ENCODE measurements around the gene ETHE1.

The ETHE1 gene

GRCh38 chr19:43462785-43463380 is 64.1 kb downstream of the ETHE1 start:
- peak overlapping the region; percentile 60 for H3K4me3 ChIP-seq (ENCODE audit: low read depth, low read length)
- no peak overlapping the region for H3K27ac ChIP-seq (ENCODE audit: low read depth, low read length)
- peaks cover 15% of the 10 kb centered on the region for H3K4me1 ChIP-seq (ENCODE audit: control insufficient read depth, insufficient read depth, low read length)
- peak overlapping the region; percentile 25 for H3K9ac ChIP-seq (ENCODE audit: low read length)
- H3K9me3 ChIP-seq (ENCODE audit: control insufficient read depth, insufficient read depth, low read depth, low read length), result no peaks in the 10 kb centered on the region
- peaks cover 33% of the 10 kb centered on the region for H3K27me3 ChIP-seq (ENCODE audit: control insufficient read depth, insufficient read depth, low read length)
- no peaks in the 10 kb centered on the region for H3K36me3 ChIP-seq (ENCODE audit: control insufficient read depth, insufficient read depth, low read length)

GRCh38 chr19:43462383-43462782 is 64.6 kb downstream of the ETHE1 start:
- Histone ChIP-seq H3K4me1 (ENCODE audit: control insufficient read depth, insufficient read depth, low read length) (peaks cover 20% of the 10 kb centered on the region), H3K4me3 (ENCODE audit: low read depth, low read length) (peak overlapping the region; percentile 60), H3K9me3 (ENCODE audit: control insufficient read depth, insufficient read depth, low read depth, low read length) (no peaks in the 10 kb centered on the region), H3K27ac (ENCODE audit: low read depth, low read length) (no peak overlapping the region), H3K27me3 (ENCODE audit: control insufficient read depth, insufficient read depth, low read length) (peaks cover 33% of the 10 kb centered on the region), H3K36me3 (ENCODE audit: control insufficient read depth, insufficient read depth, low read length) (no peaks in the 10 kb centered on the region), H3K9ac (ENCODE audit: low read length) (no peak overlapping the region)

DNA sequence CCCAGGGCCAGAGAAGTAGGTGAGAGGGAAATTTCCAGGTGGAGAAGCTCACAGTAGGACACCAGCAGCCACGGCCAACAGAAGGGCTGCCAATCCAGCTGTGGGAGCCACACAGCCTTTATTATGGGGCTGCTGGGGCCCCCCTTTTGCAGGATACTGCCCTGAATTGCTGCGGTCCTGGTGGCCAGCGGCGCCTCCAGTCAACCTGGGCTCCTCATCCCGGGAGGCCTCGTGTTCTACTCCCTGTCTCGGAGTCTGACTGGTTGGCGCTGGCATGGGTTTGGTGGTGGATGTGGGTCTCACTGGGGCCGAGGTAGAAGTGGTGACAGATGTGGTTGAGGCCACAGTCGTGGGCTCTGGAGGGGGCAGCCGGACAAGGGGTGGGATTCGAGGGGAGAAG is 65.7 kb downstream of the ETHE1 start:
- no peak overlapping the region for H3K27ac ChIP-seq (ENCODE audit: low read depth, low read length)
- H3K4me1 ChIP-seq (ENCODE audit: control insufficient read depth, insufficient read depth, low read length), result peaks cover 20% of the 10 kb centered on the region
- no peak overlapping the region for H3K9ac ChIP-seq (ENCODE audit: low read length)
- no peak overlapping the region for H3K4me3 ChIP-seq (ENCODE audit: low read depth, low read length)
- H3K27me3 ChIP-seq (ENCODE audit: control insufficient read depth, insufficient read depth, low read length), result peaks cover 33% of the 10 kb centered on the region
- no peaks in the 10 kb centered on the region for H3K36me3 ChIP-seq (ENCODE audit: control insufficient read depth, insufficient read depth, low read length)
- H3K9me3 ChIP-seq (ENCODE audit: control insufficient read depth, insufficient read depth, low read depth, low read length), result no peaks in the 10 kb centered on the region

- Histone ChIP-seq H3K36me3 (ENCODE audit: control insufficient read depth, insufficient read depth, low read length) (no peaks in the 10 kb centered on the region), H3K27me3 (ENCODE audit: control insufficient read depth, insufficient read depth, low read length) (peaks cover 25% of the 10 kb centered on the region), H3K4me3 (ENCODE audit: low read depth, low read length) (no peak overlapping the region), H3K9me3 (ENCODE audit: control insufficient read depth, insufficient read depth, low read depth, low read length) (no peaks in the 10 kb centered on the region), H3K4me1 (ENCODE audit: control insufficient read depth, insufficient read depth, low read length) (peaks cover 15% of the 10 kb centered on the region), H3K27ac (ENCODE audit: low read depth, low read length) (no peak overlapping the region), H3K9ac (ENCODE audit: low read length) (no peak overlapping the region)
Measured at GRCh38 chr19:43460362-43461016, 66.5 kb downstream of the ETHE1 start.

GRCh38 chr19:43457809-43458208 is 69.2 kb downstream of the ETHE1 start:
- Histone ChIP-seq H3K27ac (ENCODE audit: low read depth, low read length) (no peak overlapping the region), H3K27me3 (ENCODE audit: control insufficient read depth, insufficient read depth, low read length) (peaks cover 9% of the 10 kb centered on the region; the same call in 1 of the 2 replicates), H3K4me3 (ENCODE audit: low read depth, low read length) (no peak overlapping the region), H3K4me1 (ENCODE audit: control insufficient read depth, insufficient read depth, low read length) (peaks cover 8% of the 10 kb centered on the region), H3K36me3 (ENCODE audit: control insufficient read depth, insufficient read depth, low read length) (no peaks in the 10 kb centered on the region), H3K9ac (ENCODE audit: low read length) (no peak overlapping the region), H3K9me3 (ENCODE audit: control insufficient read depth, insufficient read depth, low read depth, low read length) (peaks cover under 1% of the 10 kb centered on the region; the same call in 1 of the 2 replicates)

Data from HUES6 (cell line).